Measurements from ENCODE around the gene NHERF2.

NHERF2 gene

GRCh38 chr16:1991948-1992703, 34.6 kb upstream of the NHERF2 start:
- H3K27ac ChIP-seq, result no peak overlapping the region

GRCh38 chr16:1992704-1993317, 33.9 kb upstream of the NHERF2 start:
- no peak overlapping the region for H3K27ac ChIP-seq
- TF ChIP-seq CTCF (conservative IDR thresholded peaks at IDR 0.05), result no peak

More at GRCh38 chr16:1991948-1992703, 34.6 kb upstream of the NHERF2 start:
- TF ChIP-seq CTCF (conservative IDR thresholded peaks at IDR 0.05), result no peak

- H3K27ac ChIP-seq, result peak overlapping the region; percentile 11; the same call in 1 of the 2 replicates
- no peak for TF ChIP-seq CTCF (conservative IDR thresholded peaks at IDR 0.05)
Measured at GRCh38 chr16:1993731-1994131, 33.0 kb upstream of the NHERF2 start.

GRCh38 chr16:1997494-1998359, 29.0 kb upstream of the NHERF2 start:
- TF ChIP-seq CTCF (conservative IDR thresholded peaks at IDR 0.05), result no peak
- H3K27ac ChIP-seq, result no peak overlapping the region

- no peak overlapping the region for H3K27ac ChIP-seq
- TF ChIP-seq CTCF (conservative IDR thresholded peaks at IDR 0.05), result no peak
Measured at GRCh38 chr16:1998360-1998835, 28.3 kb upstream of the NHERF2 start.

GRCh38 chr16:1998852-1999801, 27.6 kb upstream of the NHERF2 start:
- TF ChIP-seq CTCF (conservative IDR thresholded peaks at IDR 0.05), result no peak
- no peak overlapping the region for H3K27ac ChIP-seq

Data from VCaP (cell line).